Activated CD8-positive, alpha-beta memory T cell treated with anti-CD3 and anti-CD28 coated beads, Interleukin-2, amount 50 U/mL, for 48 hours (primary cell): ENCODE data around the gene SLC45A3.

Experiments
- DNase-seq: peaks from one replicate; pipeline ENCODE4 v3.0.0-alpha.2; 2020

The SLC45A3 gene

DNA sequence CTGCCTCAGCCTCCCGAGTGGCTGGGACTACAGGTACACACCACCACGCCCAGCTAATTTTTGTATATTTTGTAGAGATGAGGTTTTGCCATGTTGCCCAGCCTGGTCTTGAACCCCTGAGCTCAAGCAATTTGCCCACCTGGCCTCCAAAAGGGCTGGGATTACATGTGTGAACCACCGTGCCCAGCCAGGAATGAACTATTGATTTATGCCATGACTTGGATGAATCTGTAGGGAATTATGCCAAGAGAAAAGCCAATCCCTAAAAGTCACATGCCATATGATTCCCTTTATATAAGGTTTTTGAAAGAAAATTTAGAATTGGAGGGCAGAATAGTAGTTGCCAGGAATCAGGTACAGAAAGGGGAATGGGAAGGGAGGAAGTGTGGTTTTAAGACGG is 19.1 kb upstream of the SLC45A3 start:
- DNase-seq = no peak

- no peak for DNase-seq
These were observed 18.6 kb upstream of the SLC45A3 start for GRCh38 chr1:205698921-205699320.

GRCh38 chr1:205693421-205693991 is 13.2 kb upstream of the SLC45A3 start:
- no peak for DNase-seq

DNA sequence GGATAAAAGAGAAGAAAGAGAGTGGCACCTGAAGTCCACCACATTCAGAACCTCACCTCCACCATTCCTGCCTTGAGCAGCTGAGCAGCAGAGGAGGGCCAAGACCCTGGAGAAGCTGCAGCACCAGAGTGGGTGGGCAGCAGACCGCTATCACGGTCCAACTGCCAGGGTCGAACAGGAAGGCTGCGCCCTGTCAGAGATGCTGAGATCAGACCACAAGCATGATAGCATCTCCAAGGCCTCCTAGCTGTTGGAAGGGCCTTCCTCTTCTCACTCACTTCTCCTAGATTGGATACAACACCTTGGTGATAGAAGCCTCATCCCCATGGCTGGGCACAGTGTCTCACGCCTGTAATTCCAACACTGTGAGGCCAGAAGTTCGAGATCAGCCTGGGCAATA is 12.1 kb upstream of the SLC45A3 start:
- no peak for DNase-seq

DNA sequence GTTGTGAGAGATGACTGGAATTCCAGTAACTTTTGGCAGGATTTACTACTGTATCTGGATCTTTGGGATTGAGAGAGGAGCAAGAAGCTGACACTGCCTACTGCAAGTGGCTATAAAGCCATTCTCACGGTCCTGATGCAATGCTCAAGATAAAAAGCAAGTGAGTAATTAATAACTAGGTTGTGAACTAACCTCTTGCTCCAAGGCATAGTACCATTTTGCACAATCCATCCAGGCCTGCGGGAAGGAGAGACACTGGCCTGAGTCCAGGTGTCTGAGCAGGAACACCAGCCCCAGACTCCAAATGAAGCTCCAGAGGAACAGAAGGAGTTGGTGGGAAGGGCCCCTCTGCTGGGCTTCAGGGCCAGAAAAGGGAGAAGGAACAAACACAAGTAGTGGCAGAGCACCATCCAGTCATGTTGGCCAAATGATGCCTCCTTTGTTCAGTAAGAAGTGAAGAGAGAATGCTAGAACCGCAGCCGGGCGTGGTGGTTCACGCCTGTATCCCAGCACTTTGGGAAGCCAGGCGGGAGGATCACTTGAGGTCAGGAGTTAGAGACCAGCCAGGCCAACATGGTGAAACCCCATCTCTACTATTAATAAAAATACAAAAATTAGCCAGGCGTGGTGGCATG is 9.9 kb upstream of the SLC45A3 start:
- DNase-seq = no peak

GRCh38 chr1:205689479-205689878 is 9.2 kb upstream of the SLC45A3 start:
- no peak for DNase-seq

GRCh38 chr1:205688171-205689080 is 8.1 kb upstream of the SLC45A3 start:
- DNase-seq = no peak

DNA sequence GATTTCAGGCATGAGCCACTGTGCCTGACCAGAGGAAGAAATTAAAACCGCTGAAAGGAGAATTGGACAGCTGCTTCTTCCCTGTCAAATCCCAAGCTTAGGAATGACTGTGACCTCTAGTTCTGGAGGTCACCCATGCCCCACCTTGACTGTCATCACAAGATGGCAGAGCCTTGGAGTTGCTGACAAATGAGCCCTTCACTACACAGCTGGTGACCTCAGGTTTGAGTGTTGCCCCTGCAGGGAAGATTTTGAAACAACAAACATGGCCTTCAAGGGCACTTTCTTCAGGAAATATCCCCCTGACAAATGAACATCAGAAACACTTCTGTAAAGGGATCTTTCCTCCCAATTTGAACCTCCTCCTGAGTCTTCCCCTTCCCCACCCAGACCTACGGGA is 6.9 kb upstream of the SLC45A3 start:
- DNase-seq = no peak

- DNase-seq = no peak
These were observed 1.1 kb upstream of the SLC45A3 start for GRCh38 chr1:205681364-205681763.

- DNase-seq = no peak
These were observed 1.8 kb downstream of the SLC45A3 start for GRCh38 chr1:205678286-205679111.

DNA sequence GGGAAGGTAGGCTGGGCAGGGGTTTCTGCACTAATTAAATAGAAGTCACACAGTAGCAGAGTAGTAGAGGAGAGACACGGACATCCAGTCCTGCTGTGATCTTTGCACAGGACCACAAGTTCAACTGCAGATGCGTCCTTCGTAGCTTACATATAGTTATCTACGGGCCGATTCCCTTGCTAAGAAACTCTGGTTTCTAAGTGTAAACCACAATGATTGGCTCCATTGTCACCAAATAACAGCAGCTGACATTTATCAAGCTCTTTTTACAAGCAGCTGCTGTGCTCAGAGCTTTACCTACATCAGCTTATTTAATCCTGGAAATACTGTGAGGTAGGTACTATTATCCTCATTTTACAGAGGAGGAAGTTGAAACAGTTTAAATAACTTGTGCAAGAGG is 3.1 kb downstream of the SLC45A3 start:
- no peak for DNase-seq

DNA sequence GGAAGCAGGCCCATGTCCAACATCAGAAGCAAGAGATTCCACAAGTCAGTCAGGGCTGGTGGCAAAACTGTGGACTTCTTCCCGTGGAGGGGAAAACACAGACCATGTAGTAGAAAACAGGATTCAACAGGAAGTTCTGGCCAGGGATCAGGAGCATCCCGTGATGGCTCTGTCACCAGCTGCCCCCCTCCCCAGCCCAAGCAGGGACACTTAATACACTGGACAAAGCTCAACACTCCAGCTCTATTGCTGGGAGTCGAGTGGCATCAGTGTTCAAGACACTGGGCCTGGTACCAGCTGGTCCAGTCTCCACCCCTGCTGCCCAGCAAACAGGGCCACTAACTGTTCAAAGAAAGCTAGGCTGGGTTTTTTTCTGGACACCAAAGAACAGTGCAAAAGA is 3.7 kb downstream of the SLC45A3 start:
- DNase-seq = no peak

DNA sequence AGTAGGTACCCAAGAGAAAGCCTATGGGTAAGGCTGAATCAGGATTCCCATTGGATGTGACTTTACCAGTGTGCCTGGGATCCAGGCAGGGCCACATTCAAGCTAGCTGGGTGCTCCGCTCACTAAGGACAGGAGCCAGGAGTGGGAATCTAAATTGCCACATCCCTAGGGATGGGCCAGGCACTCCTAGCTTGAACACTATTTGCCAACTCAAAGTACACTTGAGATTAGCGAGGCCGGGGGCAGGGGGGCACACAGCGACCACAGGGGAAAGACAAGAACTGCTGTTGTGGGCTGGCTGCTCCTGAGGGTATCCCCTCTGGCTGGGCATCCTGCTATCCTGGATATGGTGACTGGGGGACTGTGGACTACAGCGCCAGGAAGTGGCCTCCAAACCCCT is 4.3 kb downstream of the SLC45A3 start:
- DNase-seq = no peak

- DNase-seq = no peak
These were observed 5.1 kb downstream of the SLC45A3 start for GRCh38 chr1:205675247-205675646.

GRCh38 chr1:205672970-205673369 is 7.3 kb downstream of the SLC45A3 start:
- no peak for DNase-seq

DNA sequence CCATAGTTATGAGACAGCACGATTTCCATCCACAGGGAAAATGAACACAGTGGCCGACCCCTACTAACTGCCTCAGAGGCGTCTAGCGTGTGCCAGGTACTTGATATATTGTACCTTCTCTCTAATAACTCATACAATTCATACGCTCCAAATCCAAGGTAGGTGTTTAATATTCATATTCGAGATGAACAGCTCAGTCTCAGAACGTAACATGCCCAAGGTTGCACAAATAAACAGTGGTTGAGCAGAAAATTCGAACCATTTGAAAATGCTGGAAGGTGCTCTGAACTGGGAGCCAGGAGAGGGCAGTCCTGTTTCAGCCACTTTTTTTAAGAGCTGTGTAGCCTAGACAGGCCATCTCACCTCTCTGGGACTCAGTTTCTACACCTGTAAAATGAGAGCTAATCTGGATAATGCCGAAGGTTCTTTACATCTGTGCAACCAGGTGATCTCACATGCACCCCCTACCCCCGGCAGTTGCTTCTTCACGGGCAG is 7.9 kb downstream of the SLC45A3 start:
- no peak for DNase-seq

GRCh38 chr1:205670611-205671430 is 9.5 kb downstream of the SLC45A3 start:
- no peak for DNase-seq

- no peak for DNase-seq
These were observed 10.2 kb downstream of the SLC45A3 start for GRCh38 chr1:205670150-205670446.

- no peak for DNase-seq
These were observed 10.8 kb downstream of the SLC45A3 start for GRCh38 chr1:205669341-205670149.

DNA sequence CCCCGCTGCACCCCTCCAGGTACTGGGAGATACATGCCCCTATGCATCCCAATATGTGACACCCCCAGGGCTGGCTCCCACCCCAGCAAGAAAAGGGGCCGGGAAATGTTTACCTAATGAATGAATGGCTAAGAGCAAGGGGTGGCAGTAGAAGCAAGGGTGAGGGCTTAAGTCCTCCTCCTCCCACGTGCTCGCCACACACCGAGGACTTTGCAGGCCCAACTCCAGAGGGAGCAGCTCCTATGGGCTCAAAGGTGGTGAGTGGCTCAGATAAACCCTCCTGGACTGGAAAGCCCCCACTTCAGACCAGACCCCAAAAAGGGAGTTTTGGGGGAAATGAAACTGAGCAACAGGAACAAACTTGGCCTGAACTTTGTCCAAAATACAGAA is 11.4 kb downstream of the SLC45A3 start:
- no peak for DNase-seq

DNA sequence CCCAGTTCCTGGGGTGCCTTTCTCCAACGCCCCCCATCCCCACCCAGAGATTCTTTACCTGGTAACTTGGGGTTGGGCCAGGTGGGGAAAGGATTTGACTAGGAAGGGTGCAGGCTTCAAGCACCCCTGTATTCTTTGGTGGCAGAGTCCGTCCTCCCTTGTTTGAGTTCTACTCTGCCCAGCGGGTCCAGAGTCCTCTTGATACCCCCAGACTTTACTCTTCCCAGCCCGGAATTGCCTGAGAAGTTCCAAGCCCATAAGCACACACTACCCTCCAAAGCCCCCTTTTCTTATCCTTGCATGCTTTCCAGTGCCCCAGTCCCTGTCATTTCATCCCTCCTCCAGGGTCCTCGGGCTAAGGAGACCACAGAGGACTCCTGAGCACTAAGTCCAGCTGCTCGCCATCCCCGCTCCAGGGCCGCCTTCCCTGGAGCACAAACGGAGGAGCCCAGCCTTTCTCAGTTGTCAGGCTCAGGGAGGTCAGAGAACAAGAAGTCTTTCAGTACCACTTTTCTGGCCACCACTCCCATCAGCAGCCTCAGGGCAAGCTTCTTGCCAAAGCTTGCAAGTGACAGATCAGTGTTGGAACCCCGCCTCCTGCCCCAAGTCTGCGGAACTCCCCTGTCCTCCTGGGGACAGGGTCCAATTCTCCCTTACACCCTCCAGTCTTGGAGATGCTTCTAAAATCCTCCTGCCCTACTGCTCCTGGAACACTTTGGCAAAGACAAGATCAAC is 12.2 kb downstream of the SLC45A3 start:
- DNase-seq = no peak
